ENCODE results near the gene BAIAP2.

The BAIAP2 gene

GRCh38 chr17:81162491-81162890 lies 127.5 kb downstream of the BAIAP2 start:
- no peak overlapping the region for H3K4me3 ChIP-seq (replicated peaks; ENCODE audit: low read depth, low read length)
- no peak for TF ChIP-seq CTCF (IDR thresholded peaks at IDR 0.05; ENCODE audit: low read depth, low read length, missing control alignments)
- DNase-seq (ENCODE audit: extremely low read depth, low read depth): no peak

GRCh38 chr17:81163051-81163695 lies 128.2 kb downstream of the BAIAP2 start:
- no peak overlapping the region for H3K4me3 ChIP-seq (replicated peaks; ENCODE audit: low read depth, low read length)
- DNase-seq (ENCODE audit: extremely low read depth, low read depth): no peak
- TF ChIP-seq CTCF (IDR thresholded peaks at IDR 0.05; ENCODE audit: low read depth, low read length, missing control alignments): no peak

DNA sequence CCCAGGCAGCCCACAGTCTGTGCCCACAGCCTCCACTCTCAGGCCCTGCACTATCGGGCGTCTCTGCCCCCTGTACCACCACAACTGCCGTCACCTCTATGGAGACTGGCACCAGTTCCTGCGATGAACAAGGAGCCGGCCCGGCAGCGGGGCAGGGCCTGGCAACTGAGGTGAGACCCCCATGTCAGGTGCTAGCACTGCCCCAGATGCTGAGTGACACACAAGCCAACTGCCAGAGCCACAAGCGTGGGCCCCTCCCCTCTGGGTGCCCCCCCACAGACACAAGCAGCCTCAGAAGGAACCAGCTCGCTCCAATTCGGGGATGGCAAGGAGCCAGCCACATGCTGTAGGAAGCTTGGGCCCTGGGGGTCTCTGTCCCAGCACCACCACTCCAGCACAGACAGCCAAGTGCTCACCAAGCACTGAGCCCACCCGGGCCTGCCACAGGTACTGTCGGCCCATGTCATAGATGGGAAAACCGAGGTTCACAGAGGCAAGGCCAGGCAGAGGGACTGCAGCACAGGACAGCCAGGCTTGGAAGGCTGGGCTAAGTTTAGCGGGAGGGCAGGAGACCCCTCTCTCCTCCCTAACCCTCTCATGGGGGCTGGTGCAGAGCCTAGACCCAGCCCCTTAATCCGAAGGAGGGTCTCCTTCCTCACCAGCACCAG lies 128.9 kb downstream of the BAIAP2 start:
- DNase-seq (ENCODE audit: extremely low read depth, low read depth): no peak
- no peak for TF ChIP-seq CTCF (IDR thresholded peaks at IDR 0.05; ENCODE audit: low read depth, low read length, missing control alignments)
- no peak overlapping the region for H3K4me3 ChIP-seq (replicated peaks; ENCODE audit: low read depth, low read length)

DNA sequence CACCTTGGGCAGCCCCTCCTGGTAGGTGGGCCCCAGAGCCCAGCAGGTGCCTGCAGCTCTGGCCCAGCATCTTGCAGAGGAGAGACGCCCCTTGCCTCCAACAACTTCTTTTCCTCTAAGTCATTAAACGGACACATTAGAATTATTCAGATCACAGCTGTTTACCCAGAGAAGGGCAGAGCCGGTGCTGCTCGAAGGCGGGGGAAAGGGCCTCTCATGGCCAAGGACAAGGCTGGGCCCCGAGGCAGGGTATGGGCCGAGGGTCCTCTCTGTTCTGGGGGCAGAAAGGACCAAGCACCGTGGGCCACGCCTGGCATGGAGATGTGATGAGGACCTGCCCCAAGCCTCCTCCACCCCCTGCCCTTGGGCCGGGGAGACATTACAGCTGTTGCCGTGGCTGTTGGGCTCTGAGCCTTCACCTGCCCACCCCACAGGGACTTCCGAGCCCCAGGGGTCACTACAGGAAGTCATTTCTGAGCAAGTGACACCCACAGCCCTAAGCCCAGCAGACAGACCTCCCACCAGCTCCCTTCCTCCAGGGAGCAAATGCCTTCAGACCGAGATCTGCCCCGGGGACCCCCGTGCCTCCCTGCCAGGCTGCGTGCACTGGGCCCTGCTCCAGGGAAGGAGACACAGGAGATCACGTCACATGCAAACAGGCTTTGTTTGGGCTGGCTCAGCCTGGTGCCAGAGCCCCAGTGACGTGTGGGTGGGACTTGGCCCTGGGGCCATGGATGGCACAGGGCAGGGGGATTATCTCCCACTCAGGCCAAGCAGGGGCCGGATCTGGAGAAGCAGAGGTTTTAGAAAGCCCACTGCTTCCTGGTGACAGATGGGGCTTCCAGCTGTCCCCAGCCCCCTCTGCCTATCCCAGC lies 129.7 kb downstream of the BAIAP2 start:
- no peak for DNase-seq (ENCODE audit: extremely low read depth, low read depth)
- no peak for TF ChIP-seq CTCF (IDR thresholded peaks at IDR 0.05; ENCODE audit: low read depth, low read length, missing control alignments)
- H3K4me3 ChIP-seq (replicated peaks; ENCODE audit: low read depth, low read length): no peak overlapping the region

DNA sequence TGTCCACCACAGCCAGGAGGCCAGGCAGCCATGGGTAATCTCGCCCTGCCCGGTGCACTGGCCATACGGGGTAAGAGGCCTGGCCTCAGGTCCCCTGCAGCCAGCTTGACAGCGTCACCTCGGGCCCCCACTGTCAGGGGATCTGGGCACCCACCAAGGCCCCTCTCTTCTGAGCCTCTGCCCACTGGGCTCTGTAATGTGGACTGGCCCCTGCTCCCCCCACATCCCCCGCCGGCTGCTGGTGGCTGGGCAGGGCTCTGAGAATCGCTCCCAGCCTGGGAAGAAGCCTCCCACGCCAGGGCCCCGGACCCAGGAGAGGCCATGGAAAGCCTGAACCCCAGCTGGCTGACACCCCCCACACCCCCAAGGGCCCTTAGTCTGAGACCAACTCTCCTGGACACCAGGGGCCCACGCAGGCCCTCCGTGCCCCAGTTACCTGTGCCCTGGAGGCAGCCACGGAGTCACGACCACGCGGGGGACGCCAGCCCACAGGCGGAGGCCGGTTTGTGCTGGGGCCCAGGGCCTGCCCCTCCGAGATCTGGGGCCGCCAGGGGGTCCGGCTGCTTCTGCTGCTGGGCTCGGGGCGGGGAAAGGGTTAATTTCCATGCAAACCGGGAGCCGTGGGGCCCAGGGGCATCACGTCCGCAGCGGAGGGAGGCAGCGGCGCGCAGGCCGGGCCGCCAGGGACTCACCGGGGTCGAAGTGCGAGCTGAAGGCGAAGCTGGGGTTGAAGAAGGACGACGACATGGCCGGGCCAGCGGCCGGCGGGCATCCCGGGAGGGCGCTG lies 130.5 kb downstream of the BAIAP2 start, which contains the start of gene PVALEF:
Gene PVALEF (plus strand): TSS at position 262 of the 787 bp plus-strand sequence. CDS start 15,720 bp downstream, outside the sequence.
- no peak for TF ChIP-seq CTCF (IDR thresholded peaks at IDR 0.05; ENCODE audit: low read depth, low read length, missing control alignments)
- DNase-seq (ENCODE audit: extremely low read depth, low read depth): no peak
- H3K4me3 ChIP-seq (replicated peaks; ENCODE audit: low read depth, low read length): no peak within 1 kb of the TSS

DNA sequence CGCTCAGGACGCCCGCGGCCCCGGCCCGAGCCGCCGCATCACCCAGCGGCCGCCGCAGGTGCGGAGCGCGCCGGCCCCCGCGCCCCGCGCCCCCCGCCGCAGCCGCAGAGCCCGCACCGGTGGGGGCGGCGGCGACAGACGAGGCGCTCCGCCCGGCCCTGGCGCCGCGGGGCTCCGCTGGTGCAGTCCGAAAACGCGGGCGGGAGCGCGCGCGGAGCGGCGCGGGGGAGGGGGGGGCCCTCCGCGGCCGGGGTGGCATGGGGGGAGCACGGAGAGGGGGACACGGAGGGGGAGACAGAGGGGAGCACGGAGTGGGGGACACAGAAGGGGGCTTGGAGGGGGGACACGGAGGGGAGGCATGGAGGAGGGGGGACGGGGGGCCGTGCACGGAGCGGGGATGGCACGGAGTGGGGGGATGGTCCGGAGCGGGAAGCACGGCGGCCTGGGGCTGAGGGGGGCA lies 131.1 kb downstream of the BAIAP2 start, which contains the start of gene AATK:
Gene AATK (minus strand): TSS at position 189 of the 460 bp plus-strand sequence. CDS start 229 bp downstream, outside the sequence.
- no peak for TF ChIP-seq CTCF (IDR thresholded peaks at IDR 0.05; ENCODE audit: low read depth, low read length, missing control alignments)
- no peak within 1 kb of the TSS for H3K4me3 ChIP-seq (replicated peaks; ENCODE audit: low read depth, low read length)
- DNase-seq (ENCODE audit: extremely low read depth, low read depth): no peak
